CD4-positive, alpha-beta T cell treated with Interleukin-17A for 1 hour (primary cell): ENCODE results near the gene MYLIP.

Source experiments
- DNase-seq: peaks from one replicate; pipeline ENCODE4 v3.0.0-alpha.2; 2020

MYLIP gene

GRCh38 chr6:16128759-16129622 is at the start of gene MYLIP:
TSS of gene MYLIP (plus strand) at chr6:16129086. CDS start at chr6:16129323, 237 bp downstream.
- DNase-seq, result peak; percentile 98

- no peak for DNase-seq
Measured at GRCh38 chr6:16079354-16079753, 49.5 kb upstream of the MYLIP start.

GRCh38 chr6:16080204-16080603 is 48.7 kb upstream of the MYLIP start:
- DNase-seq, result no peak

GRCh38 chr6:16081326-16081725 is 47.6 kb upstream of the MYLIP start:
- no peak for DNase-seq

- DNase-seq, result no peak
Measured at GRCh38 chr6:16082361-16082760, 46.5 kb upstream of the MYLIP start.

GRCh38 chr6:16086965-16087364 is 41.9 kb upstream of the MYLIP start:
- no peak for DNase-seq

GRCh38 chr6:16087386-16087785 is 41.5 kb upstream of the MYLIP start:
- no peak for DNase-seq

GRCh38 chr6:16088409-16088808 is 40.5 kb upstream of the MYLIP start:
- DNase-seq, result no peak

- no peak for DNase-seq
Measured at GRCh38 chr6:16089232-16090062, 39.4 kb upstream of the MYLIP start.

- no peak for DNase-seq
Measured at GRCh38 chr6:16090452-16090851, 38.4 kb upstream of the MYLIP start.

- no peak for DNase-seq
Measured at GRCh38 chr6:16090920-16091319, 38.0 kb upstream of the MYLIP start.

GRCh38 chr6:16092140-16092539 is 36.7 kb upstream of the MYLIP start:
- DNase-seq, result no peak

GRCh38 chr6:16092990-16093389 is 35.9 kb upstream of the MYLIP start:
- DNase-seq, result no peak

GRCh38 chr6:16095180-16095579 is 33.7 kb upstream of the MYLIP start:
- no peak for DNase-seq

GRCh38 chr6:16097382-16098171 is 31.3 kb upstream of the MYLIP start:
- DNase-seq, result no peak

GRCh38 chr6:16098211-16098610 is 30.7 kb upstream of the MYLIP start:
- DNase-seq, result no peak

- no peak for DNase-seq
Measured at GRCh38 chr6:16102208-16102607, 26.7 kb upstream of the MYLIP start.

- DNase-seq, result no peak
Measured at GRCh38 chr6:16103722-16104121, 25.2 kb upstream of the MYLIP start.

GRCh38 chr6:16104624-16105433 is 24.1 kb upstream of the MYLIP start:
- DNase-seq, result no peak

- no peak for DNase-seq
Measured at GRCh38 chr6:16105854-16106253, 23.0 kb upstream of the MYLIP start.

GRCh38 chr6:16106991-16107787 is 21.7 kb upstream of the MYLIP start:
- no peak for DNase-seq
